GM18951 (cell line): ENCODE measurements around the gene GPATCH8.
"Not testable (repeated sequence)": the region's sequence is repeated elsewhere in the genome, so short reads cannot be mapped to it uniquely, and the experiment has no call there.

Experiments used
- POLR2A ChIP-seq: IDR thresholded peaks from 4 replicates; pipeline ENCODE4 v1.6.1; 2011; ENCODE audit warnings: mild to moderate bottlenecking; ENCODE audit not compliant: insufficient read length, insufficient read depth; ENCODE audit errors: extremely low read depth
- in situ Hi-C: fragments of 300-500 bp; cut with MboI; formaldehyde crosslinking; loops from one replicate; pipeline ENCODE4 v1.12.0; 2022; ENCODE audit warnings: low sequenced_read_pairs, mixed read lengths, inconsistent platforms; ENCODE audit not compliant: unreplicated experiment

The GPATCH8 gene

DNA sequence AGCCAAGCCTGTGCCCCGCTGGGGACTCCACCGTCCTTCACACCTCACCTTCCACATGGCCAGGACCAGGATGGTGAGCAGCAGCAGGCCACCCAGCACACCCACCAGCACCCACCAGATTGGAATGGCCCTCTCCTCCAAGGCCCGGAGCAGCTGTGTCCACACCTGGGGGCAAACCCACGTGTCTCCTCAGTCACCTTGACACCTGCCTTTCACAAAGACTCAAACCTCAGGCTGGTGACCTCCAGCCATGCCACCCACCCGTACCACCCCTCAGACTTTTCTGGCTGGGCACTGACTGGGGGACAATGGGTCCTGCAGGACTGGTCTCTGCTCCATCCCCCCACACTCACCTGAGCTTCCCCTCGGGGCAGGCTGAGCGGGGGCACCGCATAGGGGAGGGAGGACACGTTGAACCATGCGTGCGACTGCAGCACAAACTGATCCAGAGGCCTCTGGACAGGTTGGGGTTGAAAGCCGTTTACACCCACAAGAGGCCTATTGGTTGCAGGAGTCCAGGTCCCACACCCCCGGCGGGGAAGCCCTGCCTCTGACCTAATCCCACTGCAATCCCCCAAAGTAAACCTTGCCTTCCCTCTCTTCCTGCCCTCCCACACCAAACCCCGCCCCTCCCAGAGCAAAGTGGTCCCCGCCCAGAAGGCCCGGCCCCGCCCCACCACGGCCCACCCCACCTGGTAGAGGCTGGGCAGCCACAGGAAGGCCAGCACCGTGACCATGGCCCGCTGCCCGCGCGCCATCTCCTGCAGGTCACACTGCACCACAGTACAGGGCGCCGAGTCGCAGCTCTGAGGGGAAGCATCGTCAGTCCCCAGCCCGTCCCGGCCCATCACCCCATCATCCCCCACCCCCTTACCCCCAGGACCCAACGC is 128.7 kb downstream of the GPATCH8 start:
- in situ Hi-C loops: no loop called here
- TF ChIP-seq POLR2A: no peak

DNA sequence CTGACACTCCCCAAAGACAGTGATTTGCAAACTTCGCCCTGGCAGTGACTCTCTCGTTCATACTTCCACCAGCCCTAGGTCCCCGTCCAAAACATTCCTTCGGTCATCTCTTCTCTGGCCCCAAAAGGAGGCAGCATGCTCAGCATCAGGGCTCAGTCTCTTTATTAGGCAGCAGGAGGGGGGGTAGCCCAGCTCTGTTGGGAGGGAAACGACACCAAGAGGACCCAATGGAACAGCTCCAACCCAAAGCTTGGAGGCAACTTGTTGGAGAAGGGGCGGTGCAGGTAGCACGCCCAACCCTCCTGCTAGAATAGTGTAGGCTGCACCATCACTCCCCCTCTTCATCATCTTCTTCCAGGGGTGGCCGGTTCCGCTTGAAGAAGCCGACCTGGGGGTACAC is 131.2 kb downstream of the GPATCH8 start:
- in situ Hi-C loops: no loop called here
- no peak for TF ChIP-seq POLR2A

DNA sequence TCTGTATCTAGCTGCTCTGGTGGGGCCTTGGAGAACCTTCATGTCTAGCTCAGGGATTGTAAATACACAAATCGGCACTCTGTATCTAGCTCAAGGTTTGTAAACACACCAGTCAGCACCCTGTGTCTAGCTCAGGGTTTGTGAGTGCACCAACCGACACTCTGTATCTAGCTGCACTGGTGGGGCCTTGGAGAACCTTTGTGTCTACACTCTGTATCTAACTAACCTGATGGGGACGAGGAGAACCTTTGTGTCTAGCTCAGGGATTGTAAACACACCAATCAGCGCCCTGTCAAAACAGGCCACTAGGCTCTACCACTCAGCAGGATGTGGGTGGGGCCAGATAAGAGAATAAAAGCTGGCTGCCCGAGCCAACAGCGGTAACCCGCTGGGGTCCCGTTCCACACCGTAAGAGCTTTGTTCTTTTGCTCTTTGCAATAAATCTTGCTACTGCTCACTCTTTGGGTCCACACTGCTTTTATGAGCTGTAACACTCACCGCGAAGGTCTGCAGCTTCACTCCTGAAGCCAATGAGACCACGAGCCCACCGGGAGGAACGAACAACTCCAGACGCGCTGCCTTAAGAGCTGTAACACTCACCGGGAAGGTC is 133.7 kb downstream of the GPATCH8 start:
- in situ Hi-C loops: not testable (repeated sequence)

DNA sequence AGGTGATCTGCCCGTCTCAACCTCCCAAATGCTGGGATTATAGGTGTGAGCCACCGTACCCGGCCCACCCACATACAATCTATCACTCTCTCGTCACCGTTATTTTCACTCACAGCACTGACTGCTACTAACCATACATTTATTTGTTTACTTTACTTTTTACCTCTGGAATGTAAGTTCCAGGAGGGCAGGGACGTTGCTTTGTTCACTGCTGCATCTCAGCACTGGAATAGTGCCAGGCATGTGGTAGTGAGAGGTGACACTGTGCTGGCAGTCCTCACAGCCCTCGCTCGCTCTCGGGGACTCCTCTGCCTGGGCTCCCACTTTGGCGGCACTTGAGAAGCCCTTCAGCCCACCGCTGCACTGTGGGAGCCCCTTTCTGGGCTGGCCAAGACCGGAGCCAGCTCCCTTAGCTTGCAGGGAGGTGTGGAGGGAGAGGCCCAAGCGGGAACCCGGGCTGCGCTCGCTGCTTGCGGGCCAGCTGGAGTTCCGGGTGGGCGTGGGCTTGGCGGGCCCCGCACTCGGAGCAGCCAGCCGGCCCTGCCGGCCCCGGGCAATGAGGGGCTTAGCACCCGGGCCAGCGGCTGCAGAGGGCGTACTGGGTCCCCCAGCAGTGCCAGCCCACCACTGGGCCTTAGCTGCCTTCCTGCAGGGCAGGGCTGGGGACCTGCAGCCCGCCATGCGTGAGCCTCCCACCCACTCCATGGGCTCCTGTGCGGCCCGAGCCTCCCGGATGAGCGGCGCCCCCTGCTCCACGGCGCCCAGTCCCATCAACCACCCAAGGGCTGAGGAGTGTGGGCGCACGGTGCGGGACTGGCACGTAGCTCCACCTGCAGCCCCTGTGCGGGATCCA is 134.6 kb downstream of the GPATCH8 start:
- in situ Hi-C loops: not testable (repeated sequence)

DNA sequence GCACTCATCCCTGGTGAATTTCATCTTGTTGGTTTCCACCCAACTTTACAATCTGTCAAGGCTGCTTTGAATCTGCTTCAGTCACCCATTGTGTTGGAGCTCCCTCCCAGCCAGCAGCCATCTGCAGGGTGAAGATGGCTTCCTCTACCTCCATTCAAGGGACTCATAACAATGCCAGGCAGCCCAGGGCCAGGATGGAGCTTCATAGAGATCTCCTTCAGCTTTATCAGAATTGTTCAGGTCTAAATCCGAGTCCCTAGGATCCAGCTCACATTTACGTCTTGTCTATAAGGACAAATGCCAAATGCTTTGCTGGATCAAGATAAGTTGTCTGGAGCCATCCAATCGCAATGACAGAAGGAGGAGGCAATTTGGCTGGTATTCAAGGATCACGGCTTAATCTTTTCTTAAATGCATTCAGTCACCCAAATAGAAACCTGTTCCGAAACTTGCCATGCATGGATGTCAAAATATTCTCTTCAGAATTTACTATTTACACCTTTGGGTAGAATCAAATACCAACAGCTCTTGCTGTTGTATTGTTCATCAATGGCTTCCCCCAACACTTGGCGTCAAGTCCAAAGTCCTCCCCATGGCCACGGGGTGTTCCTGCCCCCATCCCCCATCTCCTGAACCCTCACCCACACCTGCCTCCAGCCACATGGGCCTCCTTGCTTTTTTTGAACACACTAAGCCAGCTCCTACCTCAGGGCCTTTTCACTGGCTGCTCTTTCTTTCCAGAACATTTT is 135.8 kb downstream of the GPATCH8 start:
- in situ Hi-C loops: no loop called here
- no peak for TF ChIP-seq POLR2A

DNA sequence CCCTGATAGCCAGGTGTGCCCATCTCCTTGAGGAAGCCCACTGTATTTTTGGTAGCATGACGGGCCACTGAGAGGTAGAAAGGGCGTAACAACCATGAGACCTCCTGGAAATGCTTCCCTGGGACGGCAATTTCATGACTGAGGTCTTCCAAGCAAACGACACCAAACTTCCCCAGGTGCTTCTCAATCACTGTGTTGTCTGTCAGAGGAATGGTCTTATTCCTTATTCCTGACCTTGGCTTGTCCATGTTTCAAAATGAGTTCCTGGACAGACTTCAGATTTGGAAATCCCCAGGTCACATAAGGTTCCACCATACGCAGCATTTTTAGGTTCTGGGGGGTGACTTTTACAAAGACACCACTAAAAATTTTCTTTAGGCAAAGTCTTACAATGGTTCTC is 138.2 kb downstream of the GPATCH8 start:
- in situ Hi-C loops: not testable (repeated sequence)

DNA sequence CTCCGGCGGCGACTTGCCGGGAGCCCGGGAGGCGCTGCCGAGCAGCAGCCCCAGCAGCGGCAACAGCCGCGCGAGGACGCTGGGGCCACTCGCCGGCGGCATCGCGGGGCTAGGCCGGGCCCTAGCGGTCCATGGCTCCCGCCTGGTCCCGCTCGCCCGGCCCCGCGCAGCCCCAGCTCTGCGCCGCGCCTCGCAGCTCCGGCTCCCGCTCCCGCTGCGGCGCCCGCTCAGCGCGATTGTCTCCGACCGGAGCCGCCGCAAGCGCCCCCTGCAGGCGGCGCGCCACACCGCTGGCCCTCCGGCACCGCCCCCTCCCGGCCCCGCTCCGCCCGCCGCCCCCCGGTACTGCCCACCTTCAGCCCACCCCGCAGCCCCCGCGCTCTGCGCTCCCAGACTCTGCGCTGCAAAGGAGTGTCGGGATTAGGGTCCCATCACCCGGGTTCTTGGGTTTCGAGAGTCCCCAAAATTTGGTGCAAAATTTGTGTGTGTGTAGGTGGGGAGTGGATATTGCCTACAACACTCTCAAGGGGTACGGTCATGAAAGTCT is 139.5 kb downstream of the GPATCH8 start, which contains the start of gene FAM171A2:
Gene FAM171A2, minus strand, starts transcription at position 241 of the 547 bp plus-strand sequence. Its CDS starts 139 bp downstream, at position 102.
- in situ Hi-C loops: no loop called here
- TF ChIP-seq POLR2A: no peak

DNA sequence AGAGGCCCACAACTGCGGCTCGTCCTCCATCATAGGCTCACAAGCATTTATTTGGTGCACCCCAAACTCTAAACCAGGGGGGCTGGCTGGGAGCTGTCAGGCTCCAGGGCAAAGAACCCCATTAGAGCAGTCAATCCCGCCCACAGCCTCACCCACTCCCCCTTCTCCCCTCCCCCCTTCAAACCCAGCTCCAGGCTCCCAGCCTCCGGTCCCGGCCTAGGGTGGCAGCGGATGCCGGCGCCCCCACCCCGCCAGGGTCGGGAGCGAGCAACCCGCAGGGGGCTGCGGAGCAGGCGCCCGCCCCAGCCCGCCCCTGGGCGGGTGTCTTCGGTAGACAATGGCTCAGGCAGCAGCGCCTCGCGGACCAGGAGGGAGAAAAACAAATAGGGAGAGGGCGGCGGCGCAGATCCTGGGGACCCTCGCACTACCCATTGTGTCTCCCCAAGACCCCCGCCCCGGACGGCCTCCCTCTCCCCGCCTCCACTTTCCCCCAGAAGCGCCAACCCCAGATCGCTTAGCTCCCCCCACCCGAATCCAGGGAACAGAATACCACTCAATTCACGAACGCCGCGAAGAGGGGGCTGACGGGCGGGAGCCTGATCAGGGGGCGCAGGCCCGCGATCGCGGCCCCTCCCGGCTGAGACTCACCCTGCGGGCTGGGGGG is 140.1 kb downstream of the GPATCH8 start:
- no peak for TF ChIP-seq POLR2A
- in situ Hi-C loops: no loop called here

DNA sequence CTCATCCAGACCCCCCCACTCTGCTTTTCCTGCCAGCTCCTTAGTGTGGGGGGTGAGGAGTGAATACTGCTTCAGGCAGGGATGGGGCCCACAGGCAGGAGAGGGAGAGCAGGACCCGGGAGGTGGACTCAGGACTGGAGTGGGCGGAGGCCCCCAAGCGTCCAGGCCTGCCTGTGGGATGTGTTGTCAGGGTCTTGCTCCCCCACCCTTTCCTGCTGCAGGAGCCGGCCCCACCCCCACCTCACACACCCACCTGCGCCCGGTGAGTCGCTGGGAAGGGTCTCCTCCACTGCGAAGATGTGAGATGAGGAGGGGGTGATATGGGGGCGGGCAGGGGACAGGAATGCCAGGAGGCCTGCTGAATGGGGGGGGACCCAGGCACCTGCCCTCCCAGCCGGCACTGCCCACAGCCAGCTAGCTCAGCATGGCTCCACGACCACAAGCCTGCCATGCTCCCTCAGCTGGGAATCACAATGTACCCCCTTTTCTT is 140.7 kb downstream of the GPATCH8 start:
- TF ChIP-seq POLR2A: no peak

DNA sequence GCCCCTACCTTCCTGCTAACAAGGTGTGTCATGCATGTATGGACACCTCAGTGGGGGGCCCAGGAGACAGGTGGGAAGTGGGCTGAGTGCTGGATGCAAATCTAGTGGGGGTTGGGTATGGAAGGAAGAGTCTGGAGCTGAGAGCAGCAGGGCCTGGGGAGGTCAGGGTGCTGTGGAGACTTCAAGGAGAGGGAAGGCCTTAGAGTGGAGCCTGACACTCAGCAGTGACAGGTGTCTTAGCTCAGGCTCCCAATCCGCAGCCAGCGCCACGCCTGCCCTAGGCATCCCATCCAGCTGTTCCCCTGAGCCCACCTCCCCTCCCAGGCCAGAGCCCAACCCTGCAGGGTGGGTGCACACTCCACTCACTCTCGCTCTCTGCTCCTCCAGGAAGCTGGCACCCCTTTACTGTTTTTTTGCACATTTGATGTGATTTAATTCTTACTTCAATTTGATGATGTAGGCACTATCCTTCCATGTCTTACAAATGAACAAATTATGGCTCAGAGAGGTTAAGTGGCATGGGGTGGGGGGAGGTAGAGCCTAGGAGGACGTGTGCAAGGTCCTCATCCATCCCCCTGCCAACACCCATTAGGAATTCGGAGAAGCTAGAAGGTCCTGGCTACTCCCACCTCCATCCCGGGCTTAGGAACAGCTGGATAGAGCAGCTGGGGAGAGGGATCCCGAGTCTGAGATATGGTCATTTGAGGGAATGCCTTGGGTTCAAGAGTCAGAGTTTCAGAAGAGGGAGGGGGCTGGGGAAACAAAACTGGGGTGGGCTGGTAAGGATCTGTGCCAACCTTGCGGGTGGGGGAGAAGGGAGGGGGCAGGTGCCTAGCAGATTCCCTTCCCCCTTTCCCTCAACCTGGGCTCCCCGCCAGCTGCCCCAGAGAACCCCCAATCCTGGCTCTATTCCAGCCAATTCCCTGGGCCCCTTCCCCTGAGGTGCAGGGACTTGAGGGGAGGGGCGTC is 141.6 kb downstream of the GPATCH8 start:
- in situ Hi-C loops: no loop called here
- TF ChIP-seq POLR2A: no peak

More for the DNA sequence above, 140.7 kb downstream of the GPATCH8 start:
- in situ Hi-C loops: no loop called here

DNA sequence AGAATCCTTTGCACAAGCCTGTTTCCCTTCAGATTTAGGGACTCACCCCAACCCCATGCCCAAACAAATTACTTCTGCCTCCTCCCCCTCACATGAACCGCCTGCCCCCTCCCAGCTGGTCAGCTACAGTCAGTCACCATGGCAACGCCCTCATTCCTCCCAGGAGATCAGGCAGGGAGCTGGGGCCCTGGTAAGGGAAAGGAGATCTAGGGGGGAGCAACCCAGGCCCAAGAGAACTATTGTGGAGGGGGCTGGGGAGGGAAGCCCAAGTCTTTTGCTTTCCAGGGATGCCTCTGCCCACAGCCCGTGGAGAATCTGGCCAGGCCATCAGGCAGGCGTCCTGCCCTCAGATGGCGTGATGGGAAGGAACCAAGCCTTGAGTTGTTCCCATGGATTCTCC is 142.4 kb downstream of the GPATCH8 start:
- no peak for TF ChIP-seq POLR2A
- in situ Hi-C loops: no loop called here
